HCT116 (cell line): Measurements from ENCODE around the gene CXCR1. TPM values are rescaled to one million over a fixed set of nuclear protein-coding genes. Genes with fewer than 3 reads are reported as not detected.
A peak's percentile ranks its signal among the peaks of the same experiment; 100 is the strongest.

Experiments
- ATAC-seq: fragments of 200-7000 bp; cut with Tn5 transposase; 2 replicates; pipeline ENCODE4 v1.9.1; 2020; ENCODE audit warnings: mild to moderate bottlenecking, moderate library complexity
- BruUV-seq: library from RNA; stranded (reverse); fragments of 400-500 nt; replicated peaks from 2 replicates; lab custom pipeline; 2021; lab: Mats Ljungman, UMichigan
- CTCF ChIA-PET: fragments of 300-600 bp; sonication (Branson Sonifier 250); formaldehyde crosslinking; loops from one replicate; lab custom pipeline; 2021; ENCODE audit warnings: antibody characterized with exemption; lab: Charles Lee
- POLR2A ChIA-PET: fragments of 300-600, 350-600 bp; sonication (Branson Sonifier 250); formaldehyde crosslinking; loops from one replicate; lab custom pipeline; 2021; ENCODE audit warnings: antibody characterized with exemption; lab: Charles Lee
- RAD21 ChIA-PET, 2 experiments: fragments of 300-600 bp; sonication (Branson Sonifier 250); formaldehyde crosslinking; loops; one replicate each; lab custom pipeline; 2023; ENCODE audit warnings: low total read pairs in 2 of 2; ENCODE audit not compliant: uncharacterized antibody in 2 of 2, unreplicated experiment in 2 of 2, low non-redundant PET in 1 of 2; lab: Charles Lee
- DNase-seq: peaks from one replicate; pipeline ENCODE4 v3.0.0-alpha.2; 2010; ENCODE audit warnings: low read depth, low spot score
- H2AFZ ChIP-seq: fragments of 200-600 bp; shearing (Covaris generic), sonication (generic); 2 replicates; pipeline ENCODE4 v1.6.1; 2017; ENCODE audit warnings: low read depth, mixed run types, mixed read lengths, antibody characterized with exemption, low read length; ENCODE audit not compliant: poor library complexity, severe bottlenecking
- H3K27ac ChIP-seq: 2 replicates; pipeline ENCODE4 v1.5.1; 2012; ENCODE audit warnings: low read depth, low read length
- H3K27me3 ChIP-seq: fragments of 200-600 bp; sonication (generic); 2 replicates; pipeline ENCODE4 v1.6.1; 2016; ENCODE audit warnings: mixed run types, low read length, mixed read lengths; ENCODE audit not compliant: insufficient read depth
- H3K36me3 ChIP-seq, 2 experiments: fragments of 200-500 bp in 1 of 2; fragments of 200-600 bp in 1 of 2; sonication (Bioruptor generic) in 1 of 2; sonication (generic) in 1 of 2; 2 replicates each; pipeline versions ENCODE4 v1.5.1 to v1.6.1; 2014 to 2016; ENCODE audit warnings: low read length in 2 of 2, inconsistent platforms in 1 of 2, mixed read lengths in 1 of 2, mixed run types in 1 of 2; ENCODE audit not compliant: insufficient read depth in 2 of 2, control insufficient read depth in 1 of 2
- H3K4me1 ChIP-seq, 2 experiments: fragments of 200-600 bp in 1 of 2; sonication (generic) in 1 of 2; 2 replicates each; pipeline versions ENCODE4 v1.5.1 to v1.6.1; 2012 to 2017; ENCODE audit warnings: low read length in 2 of 2, inconsistent platforms in 1 of 2, mild to moderate bottlenecking in 1 of 2, mixed read lengths in 1 of 2, mixed run types in 1 of 2, moderate library complexity in 1 of 2; ENCODE audit not compliant: insufficient read depth in 2 of 2, control insufficient read depth in 1 of 2
- H3K4me2 ChIP-seq: fragments of 200-600 bp; sonication (generic); 2 replicates; pipeline ENCODE4 v1.6.1; 2017; ENCODE audit warnings: mixed run types, low read length, mixed read lengths
- H3K4me3 ChIP-seq, 2 experiments: fragments of 200-600 bp in 1 of 2; sonication (generic) in 1 of 2; replicated peaks in 1 of 2; 2 replicates each; pipeline ENCODE4 v1.5.1; 2011 to 2016; ENCODE audit warnings: low read length in 2 of 2, control low read depth in 1 of 2, low read depth in 1 of 2, mild to moderate bottlenecking in 1 of 2, mixed read lengths in 1 of 2, mixed run types in 1 of 2
- H3K79me2 ChIP-seq: fragments of 200-600 bp; sonication (generic); 2 replicates; pipeline ENCODE4 v1.6.1; 2017; ENCODE audit warnings: mild to moderate bottlenecking, mixed run types, low read length, moderate library complexity, mixed read lengths; ENCODE audit not compliant: insufficient read depth
- H3K9ac ChIP-seq: fragments of 200-600 bp; sonication (generic); 2 replicates; pipeline ENCODE4 v1.6.1; 2016; ENCODE audit warnings: low read length, mixed read lengths
- H3K9me2 ChIP-seq: fragments of 200-600 bp; sonication (generic), shearing (Covaris generic); 2 replicates; pipeline ENCODE4 v1.6.1; 2017; ENCODE audit warnings: mixed run types, mild to moderate bottlenecking, moderate library complexity; ENCODE audit not compliant: insufficient read depth
- H3K9me3 ChIP-seq, 2 experiments: fragments of 200-500 bp in 1 of 2; fragments of 200-600 bp in 1 of 2; sonication (Bioruptor generic) in 1 of 2; sonication (generic) in 1 of 2; 2 replicates each; pipeline ENCODE4 v1.6.1; 2014 to 2017; ENCODE audit warnings: low read length in 2 of 2, mixed read lengths in 2 of 2, inconsistent platforms in 1 of 2, low read depth in 1 of 2, mild to moderate bottlenecking in 1 of 2, mixed run types in 1 of 2, moderate library complexity in 1 of 2; ENCODE audit not compliant: control insufficient read depth in 1 of 2, insufficient read depth in 1 of 2
- H4K20me1 ChIP-seq: fragments of 200-600 bp; sonication (generic), shearing (Covaris generic); 2 replicates; pipeline ENCODE4 v1.6.1; 2017; ENCODE audit warnings: mixed run types, mild to moderate bottlenecking, moderate library complexity; ENCODE audit not compliant: insufficient read depth
- ATF3 ChIP-seq: IDR thresholded peaks from 2 replicates; pipeline ENCODE4 v1.6.1; 2012
- CBX3 ChIP-seq: IDR thresholded peaks from 2 replicates; pipeline ENCODE4 v1.6.1; 2012; ENCODE audit warnings: low read depth
- CEBPB ChIP-seq: IDR thresholded peaks from 2 replicates; pipeline ENCODE4 v1.6.1; 2012; ENCODE audit warnings: low read depth
- EGR1 ChIP-seq: IDR thresholded peaks from 2 replicates; pipeline ENCODE4 v1.6.1; 2012; ENCODE audit warnings: low read depth
- ELF1 ChIP-seq: IDR thresholded peaks from 2 replicates; pipeline ENCODE4 v1.6.1; 2012; ENCODE audit warnings: low read depth, borderline replicate concordance
- EZH2 ChIP-seq: fragments of 200-600 bp; sonication (generic); IDR thresholded peaks from 2 replicates; pipeline ENCODE4 v1.6.1; 2017; ENCODE audit warnings: antibody characterized with exemption, mixed run types
- EZH2phosphoT487 ChIP-seq: fragments of 200-600 bp; IDR thresholded peaks from 2 replicates; pipeline ENCODE4 v1.6.1; 2018; ENCODE audit warnings: antibody characterized with exemption, borderline replicate concordance
- FOSL1 ChIP-seq: IDR thresholded peaks from 2 replicates; pipeline ENCODE4 v1.6.1; 2012; ENCODE audit warnings: low read depth
- POLR2A ChIP-seq: IDR thresholded peaks from 2 replicates; pipeline ENCODE4 v1.7.0; 2011; ENCODE audit warnings: borderline replicate concordance; ENCODE audit not compliant: insufficient read depth, insufficient read length; ENCODE audit errors: extremely low read depth
- POLR2AphosphoS5 ChIP-seq: IDR thresholded peaks from 2 replicates; pipeline ENCODE4 v1.6.1; 2011; ENCODE audit warnings: mild to moderate bottlenecking, low read depth, low read length, moderate library complexity
- SIN3A ChIP-seq: IDR thresholded peaks from 2 replicates; pipeline ENCODE4 v1.6.1; 2012; ENCODE audit warnings: low read depth
- SP1 ChIP-seq: IDR thresholded peaks from 2 replicates; pipeline ENCODE4 v1.6.1; 2012; ENCODE audit warnings: low read depth
- SRF ChIP-seq: IDR thresholded peaks from 2 replicates; pipeline ENCODE4 v1.6.1; 2012; ENCODE audit warnings: low read depth
- TCF7L2 ChIP-seq: IDR thresholded peaks from 2 replicates; pipeline ENCODE4 v1.7.0; 2011; ENCODE audit warnings: borderline replicate concordance, inconsistent platforms; ENCODE audit not compliant: insufficient read depth, insufficient read length; ENCODE audit errors: extremely low read depth
- YY1 ChIP-seq: IDR thresholded peaks from 2 replicates; pipeline ENCODE4 v1.6.1; 2011; ENCODE audit warnings: low read length, low read depth, moderate library complexity, mild to moderate bottlenecking; ENCODE audit not compliant: insufficient replicate concordance; ENCODE audit errors: extremely low read depth
- ZFX ChIP-seq: fragments of 450-650 bp; IDR thresholded peaks from 2 replicates; pipeline ENCODE4 v1.6.1; 2017
- intact Hi-C: fragments of 100-400 bp; cut with micrococcal nuclease; formaldehyde crosslinking; loops from 2 replicates; pipeline ENCODE4 v1.10.0; 2022
- total RNA-seq: library from RNA; stranded (reverse); gene quantifications from one replicate; pipeline ENCODE4 v1.2.1, GENCODE V29; 2021; ENCODE audit not compliant: unreplicated experiment

CXCR1 gene
- total RNA-seq, 1 experiment from 2014 or later, result not detected

GRCh38 chr2:218187296-218188015 is 20.7 kb upstream of the CXCR1 start:
- ATAC-seq, result no peak
- no peak overlapping the region for H3K27ac ChIP-seq
- no peaks in the 10 kb centered on the region for H3K9me2 ChIP-seq
- H3K9ac ChIP-seq, result no peak overlapping the region
- no peaks in the 10 kb centered on the region for H3K9me3 ChIP-seq
- ChIA-PET POLR2A (no interaction called here), RAD21 (no interaction called here), CTCF (interaction anchor here (1.1 to 1.6 kb wide), 2 partner anchors 84 to 209 kb away, joined by 3 read pairs; no protein-coding TSS in a partner anchor)
- H3K36me3 ChIP-seq, result no peaks in the 10 kb centered on the region
- BruUV-seq, result no TSS peak
- peak overlapping the region; percentile 93 for H2AFZ ChIP-seq
- no peak for TF ChIP-seq ZFX
- TF ChIP-seq TCF7L2, result no peak
- no peaks in the 10 kb centered on the region for H3K79me2 ChIP-seq
- no peak for DNase-seq
- no peak overlapping the region for H3K4me2 ChIP-seq
- intact Hi-C loops, result loop anchor here (2.0 to 5.0 kb wide), 3 partner anchors 70 to 279 kb away; partner anchors contain the start of genes AAMP and PNKD
- peaks cover 0 to 8% of the 10 kb centered on the region in 2 experiments; a peak in 2 of 4 replicates for H3K4me1 ChIP-seq
- H4K20me1 ChIP-seq, result no peaks in the 10 kb centered on the region
- H3K27me3 ChIP-seq, result no peaks in the 10 kb centered on the region
- no peak overlapping the region for H3K4me3 ChIP-seq

- ChIA-PET CTCF (interaction anchor here (1.1 to 1.6 kb wide), 2 partner anchors 84 to 209 kb away, joined by 3 read pairs; no protein-coding TSS in a partner anchor), POLR2A (no interaction called here), RAD21 (no interaction called here)
- H3K27me3 ChIP-seq, result no peaks in the 10 kb centered on the region
- H3K4me2 ChIP-seq, result peak overlapping the region; percentile 38
- H3K9me3 ChIP-seq, result no peaks in the 10 kb centered on the region
- BruUV-seq, result no TSS peak
- H3K27ac ChIP-seq, result no peak overlapping the region
- ATAC-seq (peak; percentile 18; the same call in 1 of the 2 replicates), DNase-seq (no peak)
- intact Hi-C loops, result loop anchor here (1.0 to 5.0 kb wide), 4 partner anchors 70 to 280 kb away; partner anchors contain the start of genes AAMP and PNKD
- no peak for TF ChIP-seq SRF
- no peak for TF ChIP-seq ATF3
- no peak for TF ChIP-seq EZH2phosphoT487
- no peak for TF ChIP-seq EZH2
- no peak for TF ChIP-seq EGR1
- no peak for TF ChIP-seq TCF7L2
- no peak for TF ChIP-seq FOSL1
- TF ChIP-seq CEBPB, result no peak
- no peak for TF ChIP-seq SP1
- TF ChIP-seq POLR2A, result no peak
- TF ChIP-seq POLR2AphosphoS5, result no peak
- no peak for TF ChIP-seq CBX3
- no peak for TF ChIP-seq ELF1
- TF ChIP-seq YY1, result no peak
- TF ChIP-seq SIN3A, result no peak
- H4K20me1 ChIP-seq, result no peaks in the 10 kb centered on the region
- peak overlapping the region; percentile 93 for H2AFZ ChIP-seq
- H3K4me1 ChIP-seq, result peaks cover 0 to 8% of the 10 kb centered on the region in 2 experiments; a peak in 2 of 4 replicates
- no peaks in the 10 kb centered on the region for H3K79me2 ChIP-seq
- H3K9me2 ChIP-seq, result no peaks in the 10 kb centered on the region
- no peak overlapping the region for H3K9ac ChIP-seq
- H3K36me3 ChIP-seq, result no peaks in the 10 kb centered on the region
- no peak overlapping the region for H3K4me3 ChIP-seq
Measured at GRCh38 chr2:218186876-218187275, 20.1 kb upstream of the CXCR1 start.
